HG03103 (cell line): Measurements from ENCODE around the gene C2CD4D.

Experiments
- ATAC-seq: cut with Tn5 transposase; IDR thresholded peaks from one replicate; pipeline ENCODE4 v1.9.1; 2021; ENCODE audit warnings: low read depth; ENCODE audit not compliant: unreplicated experiment

C2CD4D gene

GRCh38 chr1:151790940-151791651 lies 48.5 kb downstream of the C2CD4D start:
- no peak for ATAC-seq

GRCh38 chr1:151790071-151790939 lies 49.3 kb downstream of the C2CD4D start, which contains the start of gene TDRKH:
TSS of gene TDRKH (minus strand) at chr1:151790500. CDS start at chr1:151783022, 7,478 bp downstream.
- ATAC-seq, result peak; percentile 93
